ENCODE measurements around the gene SARS1. TPM values are rescaled to one million over a fixed set of nuclear protein-coding genes. Genes with fewer than 3 reads are reported as not detected.
A peak's percentile ranks its signal among the peaks of the same experiment; 100 is the strongest.

Gene SARS1
- total RNA-seq, 4 donors from 2014 or later: 164 to 264 (median 200) TPM

GRCh38 chr1:109255097-109255651 is 41.5 kb downstream of the SARS1 start:
- Histone ChIP-seq H3K4me1 (peaks cover 42 to 55% of the 10 kb centered on the region in 2 donors), H3K9me3 (no peaks in the 10 kb centered on the region), H3K4me3 (replicated peaks in 1 of 3) (peak overlapping the region in 1 of 3 donors; percentile 21), H3K27me3 (no peaks in the 10 kb centered on the region), H3K27ac (peak overlapping the region; percentile 92 to 99 (median 99)), H3K36me3 (peaks cover 4 to 7% of the 10 kb centered on the region in 2 donors)
- TF ChIP-seq POLR2A (IDR thresholded peaks at IDR 0.05) (no peak), CTCF (IDR thresholded peaks at IDR 0.05) (no peak)
- DNase-seq: no peak
- 44 to 46% methylated on average over 15 of the region's 15 CpGs for WGBS, 2 donors
- intact Hi-C loops (cut with DNase I): loop anchor here (10.0 kb wide), 1 partner anchor 230 kb away; the partner anchor contains the start of gene ATXN7L2

GRCh38 chr1:109255678-109256077 is 42.0 kb downstream of the SARS1 start:
- peaks cover 4 to 7% of the 10 kb centered on the region in 2 donors for H3K36me3 ChIP-seq
- H3K27ac ChIP-seq: peak overlapping the region; percentile 92 to 99 (median 99)
- 91 to 92% methylated on average over 5 of the region's 5 CpGs for WGBS, 2 donors
- no peaks in the 10 kb centered on the region for H3K9me3 ChIP-seq
- no peak for DNase-seq
- intact Hi-C loops (cut with DNase I): loop anchor here (10.0 kb wide), 1 partner anchor 229 kb away; the partner anchor contains the start of gene ATXN7L2
- TF ChIP-seq CTCF (IDR thresholded peaks at IDR 0.05) (no peak), POLR2A (IDR thresholded peaks at IDR 0.05) (no peak)
- peak overlapping the region in 1 of 3 donors; percentile 21 for H3K4me3 ChIP-seq (replicated peaks in 1 of 3)
- H3K4me1 ChIP-seq: peaks cover 37 to 50% of the 10 kb centered on the region in 2 donors
- H3K27me3 ChIP-seq: no peaks in the 10 kb centered on the region

- peaks cover 35 to 49% of the 10 kb centered on the region in 2 donors for H3K4me1 ChIP-seq
- H3K4me3 ChIP-seq (replicated peaks in 1 of 3): no peak overlapping the region
- H3K9me3 ChIP-seq: no peaks in the 10 kb centered on the region
- TF ChIP-seq POLR2A (IDR thresholded peaks at IDR 0.05): no peak
- TF ChIP-seq CTCF (IDR thresholded peaks at IDR 0.05): no peak
- H3K27ac ChIP-seq: peak overlapping the region in 2 of 3 donors; percentile 92 to 99
- peaks cover 4 to 7% of the 10 kb centered on the region in 2 donors for H3K36me3 ChIP-seq
- H3K27me3 ChIP-seq: no peaks in the 10 kb centered on the region
- intact Hi-C loops (cut with DNase I): loop anchor here (10.0 kb wide), 1 partner anchor 229 kb away; the partner anchor contains the start of gene ATXN7L2
- WGBS, 2 donors: 82 to 91% methylated on average over 7 of the region's 7 CpGs
- DNase-seq: no peak
Measured at GRCh38 chr1:109256085-109256484, 42.4 kb downstream of the SARS1 start.

GRCh38 chr1:109256971-109257681 is 43.4 kb downstream of the SARS1 start:
- H3K4me1 ChIP-seq: peaks cover 35 to 49% of the 10 kb centered on the region in 2 donors
- no peaks in the 10 kb centered on the region for H3K27me3 ChIP-seq
- H3K9me3 ChIP-seq: no peaks in the 10 kb centered on the region
- TF ChIP-seq CTCF (IDR thresholded peaks at IDR 0.05): no peak
- no peak for TF ChIP-seq POLR2A (IDR thresholded peaks at IDR 0.05)
- H3K4me3 ChIP-seq (replicated peaks in 1 of 3): no peak overlapping the region
- peak overlapping the region in 2 of 3 donors; percentile 22 to 48 for H3K27ac ChIP-seq
- intact Hi-C loops (cut with DNase I): loop anchor here (10.0 kb wide), 1 partner anchor 228 kb away; the partner anchor contains the start of gene ATXN7L2
- H3K36me3 ChIP-seq: peaks cover 7 to 8% of the 10 kb centered on the region in 2 donors
- no peak for DNase-seq
- 91 to 93% methylated on average over 5 of the region's 5 CpGs for WGBS, 2 donors

Measured in thyroid gland (tissue), 4 donors.